Keratinocyte (primary cell): ENCODE measurements around the gene NDUFA12.

Source experiments
- CTCF ChIP-seq, 3 experiments: IDR thresholded peaks in 1 of 3; conservative IDR thresholded peaks in 1 of 3; optimal IDR thresholded peaks in 1 of 3; 2 replicates in 2 of 3; 3 replicates in 1 of 3; pipeline versions ENCODE3 to v1.5.1; 2011; ENCODE audit warnings: low read length in 3 of 3, mild to moderate bottlenecking in 3 of 3, moderate library complexity in 2 of 3, control low read depth in 1 of 3, inconsistent platforms in 1 of 3; ENCODE audit not compliant: insufficient read depth in 2 of 3; ENCODE audit errors: extremely low read depth in 1 of 3
- EZH2 ChIP-seq: IDR thresholded peaks from one replicate; pipeline ENCODE4 v1.6.1; 2012; ENCODE audit warnings: inconsistent platforms, mild to moderate bottlenecking, low read length, moderate library complexity

GRCh38 chr12:94929780-94930179 is 73.7 kb downstream of the NDUFA12 start:
- TF ChIP-seq CTCF (optimal IDR thresholded peaks at IDR 0.05 in 1 of 3, IDR thresholded peaks at IDR 0.05 in 1 of 3, conservative IDR thresholded peaks at IDR 0.05 in 1 of 3; ENCODE audit: extremely low read depth in 1 of 3, insufficient read depth in 2 of 3, low read length in 3 of 3), result no peak
- no peak for TF ChIP-seq EZH2
